Pancreas (tissue), 10 donors: Measurements from ENCODE around the gene PIK3C2B. TPM values are rescaled to one million over a fixed set of nuclear protein-coding genes. Genes with fewer than 3 reads are reported as not detected.

Experiments
- ATAC-seq, 4 donors: fragments of 200-7000 bp; cut with Tn5 transposase; one replicate each; pipeline versions ENCODE4 v1.8.0 to v1.9.1; 2020; ENCODE audit warnings: mild to moderate bottlenecking in 4 of 4, moderate library complexity in 4 of 4
- DNase-seq, 6 donors: peaks; one replicate each; pipeline ENCODE4 v3.0.0-alpha.2; 2020
- FAIRE-seq: peaks from 2 replicates; lab custom pipeline; 2012; peaks lifted over from hg19 to GRCh38; lab: Jason Lieb, UNC
- H3K27ac ChIP-seq, 4 donors: fragments of 200-600 bp; sonication (generic); 1 replicate in 3 of 4; 2 replicates in 1 of 4; pipeline versions ENCODE4 v1.5.0 to v1.8.0; 2020
- H3K27me3 ChIP-seq, 4 donors: fragments of 200-600 bp; one replicate each; pipeline ENCODE4 v1.8.0; 2021
- H3K36me3 ChIP-seq, 3 donors: fragments of 200-600 bp; sonication (generic) in 1 of 3; one replicate each; pipeline versions ENCODE4 v1.5.0 to v1.8.0; 2020 to 2021
- H3K4me1 ChIP-seq, 3 donors: fragments of 200-600 bp; one replicate each; pipeline ENCODE4 v1.8.0; 2021
- H3K4me3 ChIP-seq, 4 donors: fragments of 200-600 bp; sonication (generic) in 2 of 4; one replicate each; pipeline versions ENCODE4 v1.5.0 to v1.8.0; 2020 to 2021
- H3K9me3 ChIP-seq, 4 donors: fragments of 200-600 bp; one replicate each; pipeline ENCODE4 v1.8.0; 2021
- CTCF ChIP-seq, 4 donors: fragments of 200-600 bp; sonication (generic) in 3 of 4; IDR thresholded peaks; one replicate each; pipeline versions ENCODE4 v1.5.0 to v1.8.0; 2021; ENCODE audit warnings: antibody characterized with exemption in 4 of 4
- WGBS, 2 donors: extraction: QIAGEN DNeasy Blood & Tissue Kit; methylation state at CpG; one replicate each; pipeline ENCODE4 v1.1.7; 2013; 5-methylcytosine and 5-hydroxymethylcytosine counted together
- intact Hi-C, 3 donors: fragments of 100-400 bp; cut with DNase I; formaldehyde crosslinking; loops; one replicate each; pipeline versions ENCODE4 v1.11.1 to v1.14.2; 2022
- polyA plus RNA-seq, 2 donors: library from polyadenylated mRNA; stranded (reverse); fragments of 200-250 nt; gene quantifications; one replicate each; pipeline ENCODE4 v1.2.3, GENCODE V29; 2013
- total RNA-seq, 6 donors: library from RNA; stranded (reverse); fragmentation: NEBNext Ultra II Directional in 4 of 6; extraction: Animal tissue kit (Norgen Biotek cat#: 25700) in 4 of 6; gene quantifications; one replicate each; pipeline versions ENCODE4 v1.2.1 to v1.2.4, GENCODE V29; 2021 to 2023
- donor health status: healthy with polysubstance abuse.
- donor health status: DM: no; HTN: no; CAD: no; lungs with moderate emphysema.
- donor health status: DM: no; HTN: no; CAD: no.
- donor health status: control.
- donor health status: control.
- donor health status: Bipolar disorder and iron deficiency.
- donor health status: DM: yes; HTN: yes; CAD: no.
- donor health status: DM: no; HTN: no; CAD: no.
- donor health status: DM: no; HTN: no; CAD: no.
- donor health status: DM: yes; HTN: yes; CAD: no.

Gene PIK3C2B
- total and polyA plus RNA-seq, 8 donors = 5.4 to 17.5 (median 9.7) TPM

DNA sequence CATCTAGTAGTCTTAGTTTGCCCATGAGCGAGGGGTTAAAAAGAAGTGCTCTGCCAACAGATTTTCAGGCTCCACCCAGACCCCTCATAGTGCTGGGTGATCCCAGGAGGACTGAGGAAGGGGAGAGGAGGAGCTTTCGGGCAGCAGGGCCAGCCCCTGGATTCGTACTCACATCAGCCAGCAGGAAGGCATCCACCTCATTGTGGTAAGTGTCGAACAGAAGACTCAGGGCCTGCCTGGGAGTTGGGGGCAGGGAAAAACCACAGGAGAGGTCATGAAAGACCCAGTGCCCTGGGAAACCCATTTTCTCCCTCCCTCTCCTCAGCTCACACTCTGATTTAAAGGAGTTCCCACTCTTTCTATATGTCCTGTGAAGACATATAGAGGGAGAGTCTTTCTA is 34.9 kb downstream of the PIK3C2B start:
- DNase-seq (no peak), FAIRE-seq (no peak), ATAC-seq (no peak)
- TF ChIP-seq CTCF (IDR thresholded peaks at IDR 0.05) = no peak
- 91 to 98% methylated on average over 4 of the region's 4 CpGs for WGBS, 2 donors
- Histone ChIP-seq H3K9me3 (no peaks in the 10 kb centered on the region), H3K36me3 (peaks cover 0 to 5% (median 4%) of the 10 kb centered on the region in 3 donors), H3K4me1 (no peaks in the 10 kb centered on the region), H3K27me3 (no peaks in the 10 kb centered on the region), H3K27ac (no peak overlapping the region), H3K4me3 (no peak overlapping the region)
- intact Hi-C loops = no loop called here

- FAIRE-seq = no peak
- Histone ChIP-seq H3K4me3 (no peak overlapping the region), H3K36me3 (peaks cover 0 to 5% (median 4%) of the 10 kb centered on the region in 3 donors), H3K27ac (no peak overlapping the region), H3K9me3 (no peaks in the 10 kb centered on the region), H3K4me1 (no peaks in the 10 kb centered on the region), H3K27me3 (no peaks in the 10 kb centered on the region)
- TF ChIP-seq CTCF (IDR thresholded peaks at IDR 0.05) = no peak
- intact Hi-C loops = no loop called here
- no peak for DNase-seq
- WGBS, 2 donors = 83 to 89% methylated on average over 5 of the region's 5 CpGs
- ATAC-seq = no peak
These were observed 36.9 kb downstream of the PIK3C2B start for GRCh38 chr1:204457666-204458065.

DNA sequence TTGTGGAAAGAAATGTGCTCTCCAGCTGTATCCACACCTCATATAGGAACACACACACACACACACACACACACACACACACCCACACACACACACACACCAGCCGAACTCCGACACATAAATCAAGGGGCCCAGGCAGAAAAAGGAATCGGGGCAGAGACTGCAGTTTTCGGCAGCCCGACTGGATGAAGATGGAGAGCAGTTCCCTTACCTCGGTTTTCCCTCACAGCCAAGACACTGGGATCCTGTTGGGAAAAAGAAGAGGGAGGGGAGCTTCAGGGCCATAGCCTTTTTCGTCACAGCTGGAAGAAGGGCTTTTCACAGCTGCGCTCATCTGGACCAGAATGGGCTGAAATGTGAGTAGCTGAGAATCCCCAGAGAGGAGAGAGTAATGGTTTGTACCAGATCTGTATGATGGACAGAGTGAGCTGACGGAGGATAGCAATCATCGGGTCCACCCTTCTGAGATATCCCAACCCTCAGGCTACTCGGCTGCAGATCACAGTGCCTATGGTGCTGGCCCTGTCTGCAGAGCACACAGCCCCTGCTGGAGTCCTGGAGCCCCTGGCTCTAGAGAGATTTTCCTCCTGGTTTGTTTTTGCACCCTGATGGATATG is 37.7 kb downstream of the PIK3C2B start:
- ATAC-seq = peak in 1 of 4 donors; percentile 36

GRCh38 chr1:204455831-204456145 is 38.8 kb downstream of the PIK3C2B start:
- FAIRE-seq (no peak), DNase-seq (no peak), ATAC-seq (no peak)
- H3K9me3 ChIP-seq = no peaks in the 10 kb centered on the region
- H3K27me3 ChIP-seq = no peaks in the 10 kb centered on the region
- H3K4me1 ChIP-seq = no peaks in the 10 kb centered on the region
- no peak overlapping the region for H3K27ac ChIP-seq
- H3K4me3 ChIP-seq = no peak overlapping the region
- peaks cover 0 to 5% (median 4%) of the 10 kb centered on the region in 3 donors for H3K36me3 ChIP-seq
- WGBS, 2 donors = 88 to 93% methylated on average over 9 of the region's 9 CpGs
- intact Hi-C loops = no loop called here
- TF ChIP-seq CTCF (IDR thresholded peaks at IDR 0.05) = no peak

More for the DNA sequence above, 37.7 kb downstream of the PIK3C2B start:
- no peak overlapping the region for H3K27ac ChIP-seq
- TF ChIP-seq CTCF (IDR thresholded peaks at IDR 0.05) = no peak
- no peak overlapping the region for H3K4me3 ChIP-seq
- FAIRE-seq (no peak), DNase-seq (no peak)
- WGBS, 2 donors = 84 to 86% methylated on average over 11 of the region's 11 CpGs
- no peaks in the 10 kb centered on the region for H3K9me3 ChIP-seq
- no peaks in the 10 kb centered on the region for H3K27me3 ChIP-seq
- H3K4me1 ChIP-seq = no peaks in the 10 kb centered on the region
- intact Hi-C loops = no loop called here
- peaks cover 0 to 5% (median 4%) of the 10 kb centered on the region in 3 donors for H3K36me3 ChIP-seq

DNA sequence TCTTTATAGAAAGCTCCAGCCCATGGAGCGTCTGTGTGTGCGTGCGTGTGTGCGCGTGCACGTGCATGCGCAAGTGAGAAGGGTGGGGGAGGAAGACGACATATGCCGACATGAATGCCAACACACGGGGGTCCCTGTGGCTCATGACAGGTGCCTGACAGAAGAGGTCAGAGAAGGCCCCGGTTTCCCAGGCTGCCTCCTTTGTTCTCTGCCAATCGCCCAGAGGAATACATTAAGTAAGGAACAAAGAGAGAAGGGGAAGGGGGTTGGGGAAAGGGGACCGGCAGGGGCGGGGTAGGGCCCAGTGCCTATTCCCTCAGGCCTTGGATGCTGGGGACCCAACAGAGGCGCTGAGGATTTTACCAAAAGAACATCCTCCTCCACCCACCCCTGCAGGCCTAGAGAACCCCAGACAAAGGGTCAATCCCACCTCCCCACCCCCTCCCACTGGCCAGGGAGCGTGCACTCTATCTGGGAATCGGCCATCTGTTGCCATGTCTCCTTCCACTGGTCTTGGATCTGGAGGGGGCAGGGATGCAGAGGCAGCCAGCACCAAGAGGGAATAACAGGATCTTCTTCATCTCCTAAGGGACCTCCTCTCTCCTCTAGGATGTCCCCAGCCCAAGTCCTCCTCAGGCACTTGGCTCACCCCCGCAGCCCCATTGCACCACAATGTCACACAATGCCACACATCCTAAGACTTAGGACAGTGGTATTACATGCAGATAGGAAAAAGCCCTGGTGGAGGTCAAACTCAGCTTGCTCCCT is 39.4 kb downstream of the PIK3C2B start:
- 76 to 79% methylated on average over 18 of the region's 18 CpGs for WGBS, 2 donors
- intact Hi-C loops = no loop called here

More for the DNA sequence above, 39.4 kb downstream of the PIK3C2B start:
- no peaks in the 10 kb centered on the region for H3K27me3 ChIP-seq
- H3K9me3 ChIP-seq = no peaks in the 10 kb centered on the region
- FAIRE-seq (no peak), DNase-seq (no peak), ATAC-seq (peak in 2 of 4 donors; percentile 50 to 58)
- no peak overlapping the region for H3K4me3 ChIP-seq
- H3K4me1 ChIP-seq = no peaks in the 10 kb centered on the region
- H3K36me3 ChIP-seq = peaks cover 0 to 5% (median 3%) of the 10 kb centered on the region in 3 donors
- no peak overlapping the region for H3K27ac ChIP-seq
- no peak for TF ChIP-seq CTCF (IDR thresholded peaks at IDR 0.05)
